B cell (primary cell): ENCODE data around the gene PHLDB2. TPM values are rescaled to one million over a fixed set of nuclear protein-coding genes. Genes with fewer than 3 reads are reported as not detected.

Experiments
- ATAC-seq: fragments of 200-7000 bp; cut with Tn5 transposase; one replicate; pipeline ENCODE4 v1.10.0; 2021; ENCODE audit warnings: low read depth, mild to moderate bottlenecking, moderate number of reproducible peaks, moderate library complexity
- CTCF ChIA-PET: fragments of 350-600 bp; sonication (Branson Sonifier 250); formaldehyde crosslinking; loops from one replicate; lab custom pipeline; 2021; ENCODE audit warnings: antibody characterized with exemption, inconsistent platforms; lab: Charles Lee
- POLR2A ChIA-PET: fragments of 350-600 bp; sonication (Branson Sonifier 250); formaldehyde crosslinking; loops from one replicate; lab custom pipeline; 2021; ENCODE audit warnings: antibody characterized with exemption; lab: Charles Lee
- DNase-seq: peaks from one replicate; pipeline ENCODE4 v3.0.0; 2013
- H2AFZ ChIP-seq: 2 replicates; pipeline ENCODE4 v1.6.1; 2012; ENCODE audit warnings: mild to moderate bottlenecking, low read depth, low read length; ENCODE audit not compliant: insufficient read depth, poor library complexity, severe bottlenecking
- H3K27ac ChIP-seq, 2 donors: 1 replicate in 1 of 2; 2 replicates in 1 of 2; pipeline ENCODE4 v1.5.1; 2012 to 2013; ENCODE audit warnings: low read length in 2 of 2, mild to moderate bottlenecking in 2 of 2, moderate library complexity in 1 of 2
- H3K27me3 ChIP-seq, 4 experiments: fragments of 200-600 bp in 1 of 4; sonication (generic) in 1 of 4; replicated peaks in 1 of 4; 1 replicate in 2 of 4; 2 replicates in 2 of 4; pipeline versions ENCODE4 v1.6.1 to v1.7.0; 2013 to 2016; ENCODE audit warnings: low read length in 3 of 4, mild to moderate bottlenecking in 2 of 4, mixed read lengths in 1 of 4, moderate library complexity in 1 of 4; ENCODE audit not compliant: insufficient read depth in 4 of 4, control insufficient read depth in 3 of 4; ENCODE audit errors: control extremely low read depth in 1 of 4
- H3K36me3 ChIP-seq, 2 experiments: replicated peaks in 1 of 2; 1 replicate in 1 of 2; 2 replicates in 1 of 2; pipeline versions ENCODE4 v1.6.1 to v1.7.1; 2013; ENCODE audit warnings: low read length in 1 of 2; ENCODE audit not compliant: insufficient read depth in 2 of 2, control insufficient read depth in 1 of 2; ENCODE audit errors: control extremely low read depth in 1 of 2, extremely low read depth in 1 of 2
- H3K4me1 ChIP-seq, 2 donors: fragments of 200-600 bp in 1 of 2; sonication (generic) in 1 of 2; 1 replicate in 1 of 2; 2 replicates in 1 of 2; pipeline versions ENCODE4 v1.5.1 to v1.6.1; 2013 to 2017; ENCODE audit warnings: low read length in 2 of 2; ENCODE audit not compliant: control insufficient read depth in 2 of 2, insufficient read depth in 2 of 2
- H3K4me2 ChIP-seq: replicated peaks from 2 replicates; pipeline ENCODE3; 2012; ENCODE audit warnings: mild to moderate bottlenecking, low read depth, low read length; ENCODE audit not compliant: poor library complexity, severe bottlenecking
- H3K4me3 ChIP-seq, 5 experiments: fragments of 200-600 bp in 1 of 5; sonication (generic) in 1 of 5; 1 replicate in 3 of 5; 2 replicates in 2 of 5; pipeline versions ENCODE4 v1.5.1 to v1.7.0; 2011 to 2016; ENCODE audit warnings: low read length in 4 of 5, mild to moderate bottlenecking in 4 of 5, low read depth in 2 of 5, control low read depth in 1 of 5, moderate library complexity in 1 of 5; ENCODE audit not compliant: insufficient read depth in 1 of 5; ENCODE audit errors: control extremely low read depth in 1 of 5, extremely low read depth in 1 of 5
- H3K79me2 ChIP-seq: fragments of 200-600 bp; sonication (generic); one replicate; pipeline ENCODE4 v1.6.0; 2016; ENCODE audit warnings: low read length; ENCODE audit not compliant: control insufficient read depth, insufficient read depth
- H3K9ac ChIP-seq: fragments of 200-600 bp; sonication (generic); 2 replicates; pipeline ENCODE4 v1.6.1; 2017; ENCODE audit warnings: mild to moderate bottlenecking, low read length, moderate library complexity
- H3K9me3 ChIP-seq, 3 donors: one replicate each; pipeline versions ENCODE4 v1.6.1 to v1.7.1; 2013; ENCODE audit warnings: low read length in 2 of 3; ENCODE audit not compliant: control insufficient read depth in 2 of 3, insufficient read depth in 1 of 3; ENCODE audit errors: control extremely low read depth in 1 of 3
- H4K20me1 ChIP-seq: 2 replicates; pipeline ENCODE4 v1.6.0; 2012; ENCODE audit warnings: mild to moderate bottlenecking, low read length; ENCODE audit not compliant: insufficient read depth, control insufficient read depth, poor library complexity, severe bottlenecking
- H3K27ac Mint-ChIP-seq: one replicate; pipeline ENCODE4 v1.8.0; 2021; ENCODE audit warnings: mixed read lengths
- H3K27me3 Mint-ChIP-seq: one replicate; pipeline ENCODE4 v1.8.0; 2021; ENCODE audit warnings: mixed read lengths
- H3K4me1 Mint-ChIP-seq: one replicate; pipeline ENCODE4 v1.8.0; 2021; ENCODE audit warnings: mixed read lengths
- H3K4me3 Mint-ChIP-seq: one replicate; pipeline ENCODE4 v1.8.0; 2021; ENCODE audit warnings: mixed read lengths
- H3K9me3 Mint-ChIP-seq: one replicate; pipeline ENCODE4 v1.8.0; 2022; ENCODE audit warnings: mixed read lengths; ENCODE audit not compliant: insufficient read depth
- CTCF ChIP-seq: fragments of 200-600 bp; IDR thresholded peaks from one replicate; pipeline ENCODE4 v1.8.0; 2022; ENCODE audit warnings: antibody characterized with exemption, mild to moderate bottlenecking
- EZH2 ChIP-seq: IDR thresholded peaks from 2 replicates; pipeline ENCODE4 v1.6.1; 2012; ENCODE audit warnings: borderline replicate concordance, low read depth, mild to moderate bottlenecking, moderate library complexity, low read length; ENCODE audit not compliant: insufficient read depth, poor library complexity, severe bottlenecking
- WGBS: methylation state at CpG from one replicate; pipeline ENCODE4 v1.1.5; 2013; ENCODE audit warnings: missing lambda C conversion rate; ENCODE audit not compliant: insufficient coverage; 5-methylcytosine and 5-hydroxymethylcytosine counted together
- intact Hi-C: fragments of 100-400 bp; cut with micrococcal nuclease; formaldehyde crosslinking; loops from one replicate; pipeline ENCODE4 v1.10.0; 2022
- polyA plus RNA-seq: library from polyadenylated mRNA; depleted of rRNA; stranded (reverse); fragments of >200 nt; gene quantifications from 2 replicates; pipeline ENCODE4 v1.2.3, GENCODE V29; 2012
- total RNA-seq, 2 donors: library from RNA; stranded (reverse); fragments of 120-200 nt in 1 of 2; gene quantifications; 1 replicate in 1 of 2; 2 replicates in 1 of 2; pipeline versions ENCODE4 v1.2.3 to v1.2.4, GENCODE V29; 2013 to 2022

Gene PHLDB2
- total and polyA plus RNA-seq, 2 donors (not counting 1 experiment from before 2014, with no cell fraction given) = 1.3 to 6.3 TPM

GRCh38 chr3:111911446-111911845, 52.4 kb downstream of the PHLDB2 start:
- no peak overlapping the region for H3K4me3 Mint-ChIP-seq
- ATAC-seq = no peak
- Histone ChIP-seq H4K20me1 (no peaks in the 10 kb centered on the region), H3K4me3 (no peak overlapping the region), H3K27ac (no peak overlapping the region), H3K4me2 (no peak overlapping the region), H3K79me2 (no peaks in the 10 kb centered on the region), H2AFZ (no peak overlapping the region), H3K9ac (no peak overlapping the region), H3K27me3 (no peaks in the 10 kb centered on the region), H3K4me1 (no peaks in the 10 kb centered on the region), H3K36me3 (peaks cover 0 to 3% of the 10 kb centered on the region in 2 experiments), H3K9me3 (no peaks in the 10 kb centered on the region)
- H3K27me3 Mint-ChIP-seq = no peaks in the 10 kb centered on the region
- ChIA-PET POLR2A (no interaction called here), CTCF (no interaction called here)
- DNase-seq = no peak
- no peaks in the 10 kb centered on the region for H3K9me3 Mint-ChIP-seq
- peaks cover 4% of the 10 kb centered on the region for H3K4me1 Mint-ChIP-seq
- 75% methylated on average over 2 of the region's 3 CpGs for WGBS
- H3K27ac Mint-ChIP-seq = no peak overlapping the region
- no peak for TF ChIP-seq CTCF
- TF ChIP-seq EZH2 = no peak
- intact Hi-C loops = no loop called here

- no peak for TF ChIP-seq CTCF
- no peak for TF ChIP-seq EZH2
- Mint-ChIP-seq H3K27ac (no peak overlapping the region), H3K4me3 (no peak overlapping the region), H3K27me3 (no peaks in the 10 kb centered on the region), H3K4me1 (peaks cover 2% of the 10 kb centered on the region), H3K9me3 (no peaks in the 10 kb centered on the region)
- intact Hi-C loops = no loop called here
- H3K27me3 ChIP-seq = no peaks in the 10 kb centered on the region
- no peak overlapping the region for H3K27ac ChIP-seq
- H2AFZ ChIP-seq = no peak overlapping the region
- no peak overlapping the region for H3K4me2 ChIP-seq
- no peaks in the 10 kb centered on the region for H3K9me3 ChIP-seq
- no peaks in the 10 kb centered on the region for H3K4me1 ChIP-seq
- no peak for DNase-seq
- ChIA-PET POLR2A (interaction anchor here (0.6 kb wide), 1 partner anchor 12 kb away, joined by 5 read pairs; no protein-coding TSS in a partner anchor), CTCF (interaction anchor here (1.0 kb wide), 1 partner anchor 76 kb away, joined by 4 read pairs; no protein-coding TSS in a partner anchor)
- ATAC-seq = no peak
- 40% methylated on average over 4 of the region's 8 CpGs for whole genome bisulfite sequencing
- no peaks in the 10 kb centered on the region for H4K20me1 ChIP-seq
- H3K4me3 ChIP-seq = no peak overlapping the region
- peaks cover 0 to 4% of the 10 kb centered on the region in 2 experiments for H3K36me3 ChIP-seq
- no peak overlapping the region for H3K9ac ChIP-seq
- no peaks in the 10 kb centered on the region for H3K79me2 ChIP-seq
Measured at GRCh38 chr3:111913163-111913763, 54.2 kb downstream of the PHLDB2 start.
